H7 (cell line): ENCODE results near the gene MIA2. TPM values are rescaled to one million over a fixed set of nuclear protein-coding genes. Genes with fewer than 3 reads are reported as not detected.

Experiments used
- DNase-seq: peaks from one replicate; pipeline ENCODE4 v3.0.0; 2012
- H3K27me3 ChIP-seq: 2 replicates; pipeline ENCODE4 v1.6.0; 2011; ENCODE audit warnings: mild to moderate bottlenecking, low read length; ENCODE audit not compliant: control insufficient read depth, insufficient read depth
- H3K36me3 ChIP-seq: replicated peaks from 2 replicates; pipeline ENCODE4 v1.5.1; 2011; ENCODE audit warnings: low read length; ENCODE audit not compliant: control insufficient read depth, insufficient read depth
- H3K4me3 ChIP-seq: 2 replicates; pipeline ENCODE4 v1.5.1; 2011; ENCODE audit warnings: low read depth, mild to moderate bottlenecking, control low read depth, low read length, moderate library complexity; ENCODE audit not compliant: insufficient read depth
- total RNA-seq: library from RNA; depleted of rRNA; stranded (reverse); fragments of >200 nt; shearing (Covaris generic); gene quantifications from 2 replicates; pipeline ENCODE4 v1.2.3, GENCODE V29; 2014

MIA2 gene
- total RNA-seq, 1 experiment from 2014 or later = 11.0 TPM

DNA sequence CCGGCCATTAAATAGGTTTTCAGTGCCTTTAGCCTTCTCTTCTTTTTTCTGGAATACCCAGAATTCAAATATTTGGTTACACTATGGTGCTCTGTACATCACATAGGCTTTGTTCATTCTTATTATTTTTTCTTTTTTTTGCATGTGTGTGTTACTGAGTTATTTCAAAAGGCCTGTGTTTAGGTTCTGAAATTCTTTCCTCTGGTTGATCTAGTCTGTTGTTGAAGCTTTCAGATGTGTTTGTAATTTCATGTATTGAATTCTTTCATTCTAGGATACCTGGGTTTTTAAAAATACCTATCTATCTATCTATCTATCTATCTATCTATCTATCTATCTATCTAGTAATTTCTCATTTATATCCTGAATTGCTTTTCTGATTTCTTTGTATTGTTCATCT lies 131.6 kb downstream of the MIA2 start:
- H3K36me3 ChIP-seq = no peaks in the 10 kb centered on the region
- no peak for DNase-seq
- no peaks in the 10 kb centered on the region for H3K27me3 ChIP-seq
- H3K4me3 ChIP-seq = no peak overlapping the region

DNA sequence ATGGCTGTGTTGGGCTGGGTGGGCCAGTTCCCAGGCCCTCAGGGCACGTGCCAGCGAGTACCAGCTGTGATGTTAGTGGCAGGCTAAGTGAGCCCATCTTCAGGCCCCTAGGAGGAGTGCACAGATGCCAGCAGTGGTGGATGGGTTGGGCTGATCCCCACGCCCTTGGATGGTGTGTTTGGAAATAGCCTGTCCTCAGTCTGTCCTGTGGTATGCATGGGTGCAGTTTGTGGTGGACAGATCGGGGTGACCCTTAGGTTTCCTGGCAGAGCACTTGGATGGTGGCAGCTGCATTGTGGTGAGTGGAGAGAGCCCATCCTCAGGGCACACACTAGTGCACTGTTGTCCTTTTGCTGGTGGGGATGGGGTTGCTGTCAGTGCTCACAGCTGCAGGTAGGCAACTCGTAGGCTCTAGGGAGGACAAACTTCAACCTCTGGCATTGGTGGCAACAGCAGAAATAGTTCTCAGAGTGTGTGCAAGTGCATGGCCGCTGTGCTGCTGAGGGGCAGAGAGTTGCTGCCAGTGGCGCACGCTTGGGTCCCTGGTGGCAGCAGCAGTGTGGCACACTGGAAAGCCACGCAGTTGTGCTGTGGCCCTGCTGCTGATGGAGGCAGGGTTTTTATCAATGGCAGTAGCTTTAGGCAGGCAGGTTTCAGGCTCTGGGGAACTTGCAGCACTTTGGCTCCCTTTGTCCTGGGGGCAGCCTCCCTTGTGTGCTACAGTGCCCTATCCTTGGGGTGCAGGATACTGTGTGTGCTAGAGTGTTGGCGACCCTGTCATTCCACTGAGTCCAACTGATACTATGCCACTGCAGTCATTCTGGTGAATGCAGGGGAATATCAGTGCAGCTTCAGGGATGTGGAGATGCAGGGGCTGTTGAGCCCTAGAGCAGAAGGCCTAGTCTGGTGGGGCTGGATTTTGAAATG lies 133.0 kb downstream of the MIA2 start:
- Histone ChIP-seq H3K4me3 (no peak overlapping the region), H3K36me3 (no peaks in the 10 kb centered on the region), H3K27me3 (no peaks in the 10 kb centered on the region)
- no peak for DNase-seq

DNA sequence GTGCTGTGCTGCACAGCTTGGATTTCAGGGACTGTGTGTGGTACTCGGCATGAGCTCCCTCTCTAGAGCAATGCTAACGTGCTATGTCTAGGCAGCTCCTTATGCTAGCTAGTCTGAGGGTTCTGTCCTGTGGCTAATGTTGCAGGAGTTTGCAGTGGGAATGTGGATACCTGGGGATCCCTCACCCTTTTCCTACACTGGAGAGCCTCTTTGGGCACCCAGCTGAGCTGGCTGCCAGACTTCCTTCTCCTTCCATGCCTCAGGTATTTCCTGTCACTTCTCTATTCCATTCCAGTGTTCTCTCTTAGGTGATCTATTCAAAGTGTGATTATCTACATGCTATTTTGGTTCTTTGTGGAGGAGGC lies 133.7 kb downstream of the MIA2 start:
- H3K36me3 ChIP-seq = no peaks in the 10 kb centered on the region
- no peak overlapping the region for H3K4me3 ChIP-seq
- no peaks in the 10 kb centered on the region for H3K27me3 ChIP-seq
- peak; percentile 31 for DNase-seq

DNA sequence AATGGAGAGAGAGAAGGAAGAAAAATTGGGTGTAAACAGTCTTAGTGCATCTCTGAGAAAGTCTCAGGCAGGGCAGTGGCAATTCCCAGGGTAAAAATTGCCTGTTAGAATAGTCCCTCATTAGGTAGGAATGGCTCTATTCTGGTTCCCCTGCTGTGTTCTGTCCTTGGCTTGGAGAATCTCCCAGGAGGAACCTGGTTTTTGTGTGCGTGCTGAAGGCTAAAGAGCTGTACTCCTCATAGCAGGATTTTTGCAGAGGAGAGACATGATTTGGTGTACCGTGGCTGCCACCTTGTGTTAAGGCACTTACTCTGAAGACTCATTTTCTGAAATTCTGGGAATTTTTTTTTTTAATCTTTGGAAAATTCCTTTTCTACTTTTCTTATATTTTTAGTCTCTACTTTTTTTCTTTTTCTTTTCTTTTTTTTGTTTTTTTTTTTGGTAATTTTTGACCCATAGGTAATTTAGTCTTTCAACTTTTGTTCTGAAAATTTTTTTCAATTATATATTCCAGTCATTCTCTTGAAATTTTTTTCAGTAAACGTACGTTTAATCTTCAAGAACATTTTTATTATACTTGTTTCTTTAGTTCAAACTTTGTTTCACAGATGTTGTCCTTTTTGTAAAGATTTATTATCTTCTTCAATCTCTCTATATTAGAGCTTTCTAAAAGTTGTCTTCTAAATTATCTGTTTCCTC lies 134.7 kb downstream of the MIA2 start:
- Histone ChIP-seq H3K4me3 (no peak overlapping the region), H3K27me3 (no peaks in the 10 kb centered on the region), H3K36me3 (no peaks in the 10 kb centered on the region)
- DNase-seq = peak; percentile 69

DNA sequence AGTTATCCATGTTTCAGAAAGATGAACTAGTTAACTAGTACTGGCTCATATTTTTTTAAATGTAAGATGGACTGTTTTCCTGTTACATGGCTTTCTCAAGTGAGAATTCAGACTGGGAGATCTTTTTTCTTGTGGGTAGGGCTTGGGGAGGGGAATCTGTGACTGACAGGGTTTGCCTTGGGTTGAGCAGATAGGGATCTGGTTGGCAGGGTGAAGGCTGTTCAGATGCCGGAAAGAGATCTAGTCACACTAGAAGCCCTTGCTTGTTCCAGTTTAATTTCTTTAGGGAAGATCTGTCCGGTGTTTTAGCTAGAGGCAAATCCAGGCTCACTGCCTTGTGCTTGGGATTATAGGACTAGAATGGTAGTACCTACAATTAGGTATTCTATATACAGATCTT lies 135.3 kb downstream of the MIA2 start:
- peak; percentile 26 for DNase-seq
- Histone ChIP-seq H3K36me3 (no peaks in the 10 kb centered on the region), H3K27me3 (no peaks in the 10 kb centered on the region), H3K4me3 (no peak overlapping the region)

DNA sequence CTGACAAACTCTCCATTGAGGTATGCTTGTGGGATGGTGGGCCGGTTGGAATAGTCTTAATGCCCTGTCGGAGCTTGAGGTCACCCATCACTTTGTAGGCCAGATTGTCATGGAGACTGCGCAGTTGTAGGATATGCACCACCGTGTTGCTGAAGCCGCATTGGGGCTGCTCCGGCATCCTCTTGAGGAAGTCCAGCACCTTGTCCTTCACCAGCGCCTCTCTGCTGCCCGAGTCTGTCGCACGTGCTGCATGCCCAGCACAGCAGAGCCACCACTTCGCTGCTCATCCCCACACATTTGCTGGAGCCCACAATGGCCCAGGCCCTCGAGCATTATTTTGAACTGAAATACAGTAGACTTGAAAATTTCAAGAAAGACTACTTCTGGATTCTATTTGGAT lies 136.7 kb downstream of the MIA2 start:
- DNase-seq = no peak
- Histone ChIP-seq H3K36me3 (no peaks in the 10 kb centered on the region), H3K27me3 (no peaks in the 10 kb centered on the region), H3K4me3 (no peak overlapping the region)

DNA sequence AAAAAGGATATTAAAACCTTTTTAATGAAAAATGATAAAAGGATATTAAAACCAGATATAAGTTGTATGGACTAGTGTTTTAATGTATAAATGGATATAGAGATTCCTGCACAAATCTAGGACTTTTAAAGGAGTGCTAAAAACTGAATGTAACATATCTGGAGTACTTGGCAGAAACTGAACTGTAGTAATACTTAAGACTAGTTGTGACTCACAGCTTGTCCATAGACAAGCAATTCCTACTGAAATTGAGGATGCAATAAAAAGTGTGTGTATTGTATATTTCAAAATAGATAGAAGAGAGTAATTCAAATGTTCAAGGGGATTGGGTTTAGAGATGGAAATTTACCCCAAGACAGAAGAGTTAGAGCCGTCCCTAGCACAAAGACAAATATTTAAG lies 138.9 kb downstream of the MIA2 start:
- H3K27me3 ChIP-seq = no peaks in the 10 kb centered on the region
- no peaks in the 10 kb centered on the region for H3K36me3 ChIP-seq
- H3K4me3 ChIP-seq = no peak overlapping the region
- no peak for DNase-seq

DNA sequence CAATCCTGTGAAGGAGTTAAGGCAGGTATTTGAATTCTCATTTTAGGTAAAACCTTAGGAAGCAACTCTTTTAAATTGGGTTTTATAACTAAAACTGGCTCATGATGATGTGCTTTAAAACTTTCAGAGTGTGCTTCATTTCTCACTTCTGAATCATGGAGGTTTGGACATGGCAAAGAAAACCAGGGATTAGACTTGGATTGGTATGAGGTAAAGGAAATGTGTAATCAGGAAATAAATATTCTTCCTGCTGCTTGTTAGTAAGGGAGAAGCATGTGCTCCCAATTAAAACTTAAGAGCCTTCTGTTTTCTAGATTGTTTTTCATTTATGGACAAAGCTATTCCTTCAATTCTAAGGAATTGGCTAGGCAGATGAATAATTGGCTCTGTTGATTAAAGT lies 141.1 kb downstream of the MIA2 start:
- H3K36me3 ChIP-seq = no peaks in the 10 kb centered on the region
- H3K27me3 ChIP-seq = no peaks in the 10 kb centered on the region
- H3K4me3 ChIP-seq = no peak overlapping the region
- DNase-seq = no peak

DNA sequence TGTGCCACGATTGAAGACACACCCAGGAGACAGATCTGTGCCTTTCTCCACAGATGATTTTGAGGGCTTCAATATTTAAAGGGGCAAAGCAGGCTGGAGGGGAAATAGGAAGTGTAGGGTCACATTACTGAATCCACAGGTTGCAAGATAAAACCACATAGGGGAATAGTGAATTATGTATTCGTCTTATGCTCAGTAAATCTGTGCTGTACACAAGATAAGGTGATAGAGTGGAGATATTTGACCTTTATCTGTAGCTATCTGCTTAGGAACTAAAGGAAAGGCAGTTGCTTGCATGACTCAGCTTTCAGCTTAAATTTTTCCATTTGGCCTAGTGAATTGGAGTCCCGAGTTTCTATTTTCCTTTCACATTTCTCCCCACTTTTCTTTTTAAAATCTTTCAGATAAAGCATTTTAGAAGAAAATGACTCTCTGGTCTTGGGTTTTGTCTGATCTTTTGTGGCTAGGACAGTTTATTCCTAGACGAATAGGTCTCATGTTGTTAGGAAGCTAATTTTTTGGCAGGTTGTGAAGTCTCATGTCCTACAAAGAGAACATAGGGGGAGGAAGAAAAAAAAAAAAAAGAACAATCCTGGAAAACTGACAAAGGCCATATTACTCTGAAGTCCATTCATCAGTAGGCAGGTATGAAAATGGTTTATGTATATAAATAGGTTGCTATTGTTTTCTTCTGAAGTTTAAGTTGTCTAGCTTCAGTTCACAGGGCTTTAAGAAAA lies 143.1 kb downstream of the MIA2 start:
- no peak for DNase-seq
- Histone ChIP-seq H3K36me3 (no peaks in the 10 kb centered on the region), H3K27me3 (no peaks in the 10 kb centered on the region), H3K4me3 (no peak overlapping the region)

DNA sequence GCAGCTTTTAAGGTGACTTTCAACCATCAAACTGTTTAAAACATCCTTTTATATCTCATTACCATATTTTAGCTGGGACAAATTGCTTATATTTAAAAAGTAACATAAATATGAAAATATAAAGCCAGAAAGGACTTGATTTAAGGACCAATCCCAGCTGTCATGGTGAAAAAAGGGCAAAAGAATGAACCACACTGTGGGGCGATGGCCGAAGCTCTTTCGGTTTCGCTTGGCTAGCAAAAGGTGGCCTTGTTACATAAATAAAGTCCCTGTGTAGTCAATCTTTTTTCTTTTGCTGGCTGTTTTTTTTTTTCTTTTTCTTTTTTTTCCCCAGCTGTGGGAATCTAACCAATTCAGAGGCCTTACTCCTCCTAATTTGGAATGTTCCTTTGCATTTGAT lies 147.7 kb downstream of the MIA2 start:
- DNase-seq = no peak
- H3K27me3 ChIP-seq = no peaks in the 10 kb centered on the region
- no peaks in the 10 kb centered on the region for H3K36me3 ChIP-seq
- no peak overlapping the region for H3K4me3 ChIP-seq

DNA sequence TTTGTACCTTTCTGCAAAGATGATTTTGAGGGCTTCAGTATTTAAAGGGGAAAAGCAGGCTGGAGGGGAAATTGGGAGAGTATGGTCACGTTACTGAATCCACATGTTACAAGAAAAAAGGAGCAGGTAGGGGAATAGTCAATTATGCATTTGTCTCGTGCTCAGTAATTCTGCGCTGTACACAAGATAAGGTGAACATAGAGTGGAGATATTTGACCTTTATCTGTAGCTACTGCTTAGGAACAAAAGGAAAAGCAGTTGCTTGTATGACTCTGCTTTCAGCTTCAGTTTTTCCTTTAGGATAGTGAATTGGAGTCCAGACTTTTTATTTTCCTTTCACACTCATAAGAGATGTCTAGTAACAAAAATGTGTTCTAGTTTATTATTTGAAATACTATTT lies 148.7 kb downstream of the MIA2 start:
- DNase-seq = no peak
- no peaks in the 10 kb centered on the region for H3K27me3 ChIP-seq
- H3K36me3 ChIP-seq = no peaks in the 10 kb centered on the region
- no peak overlapping the region for H3K4me3 ChIP-seq

DNA sequence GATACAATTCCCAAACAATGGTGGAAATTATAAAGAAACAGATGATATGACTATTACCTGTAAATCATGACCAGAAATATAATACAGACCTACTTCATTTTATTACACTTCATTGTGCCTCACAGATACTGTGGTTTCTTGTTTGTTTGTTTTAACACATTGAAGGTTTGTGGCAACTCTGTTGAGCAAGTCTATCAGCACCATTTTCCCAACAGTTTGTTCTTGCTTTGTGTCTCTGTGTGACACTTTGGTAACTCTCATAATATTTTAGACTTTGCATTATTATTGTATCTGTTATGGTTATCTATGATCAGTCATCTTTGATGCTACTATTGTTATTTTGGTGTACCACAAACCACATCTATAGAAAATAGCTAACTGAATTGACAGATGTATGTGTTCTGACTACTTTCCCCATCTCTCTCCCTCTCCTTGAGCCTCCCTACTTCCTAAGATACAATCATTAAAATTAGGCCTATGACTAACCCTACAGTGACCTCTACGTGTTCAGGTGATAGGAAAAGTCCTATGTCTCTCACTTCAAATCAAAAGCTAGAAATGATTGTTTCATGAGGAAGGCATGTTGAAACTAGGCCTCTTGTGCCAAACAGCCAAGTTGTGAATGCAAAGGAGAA lies 149.4 kb downstream of the MIA2 start:
- Histone ChIP-seq H3K4me3 (no peak overlapping the region), H3K27me3 (no peaks in the 10 kb centered on the region), H3K36me3 (no peaks in the 10 kb centered on the region)
- no peak for DNase-seq

DNA sequence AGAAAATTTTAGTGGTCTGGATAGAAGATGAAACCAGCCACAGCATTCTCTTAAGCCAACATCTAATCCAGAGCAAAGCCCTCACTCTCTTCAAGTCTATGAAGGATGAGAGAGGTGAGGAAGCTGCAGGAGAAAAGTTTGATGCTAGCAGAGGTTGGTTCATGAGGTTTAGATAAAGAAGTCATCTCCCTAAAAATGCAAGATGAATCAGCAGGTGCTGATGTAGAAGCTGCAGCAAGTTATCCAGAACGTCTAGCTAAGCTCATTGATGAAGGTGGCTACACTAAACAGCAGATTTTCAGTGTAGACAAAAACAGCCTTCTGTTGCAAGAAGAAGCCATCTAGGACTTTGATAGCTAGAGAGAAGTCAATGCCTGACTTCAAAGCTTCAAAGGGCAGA lies 150.0 kb downstream of the MIA2 start:
- Histone ChIP-seq H3K27me3 (no peaks in the 10 kb centered on the region), H3K4me3 (no peak overlapping the region), H3K36me3 (no peaks in the 10 kb centered on the region)
- no peak for DNase-seq

DNA sequence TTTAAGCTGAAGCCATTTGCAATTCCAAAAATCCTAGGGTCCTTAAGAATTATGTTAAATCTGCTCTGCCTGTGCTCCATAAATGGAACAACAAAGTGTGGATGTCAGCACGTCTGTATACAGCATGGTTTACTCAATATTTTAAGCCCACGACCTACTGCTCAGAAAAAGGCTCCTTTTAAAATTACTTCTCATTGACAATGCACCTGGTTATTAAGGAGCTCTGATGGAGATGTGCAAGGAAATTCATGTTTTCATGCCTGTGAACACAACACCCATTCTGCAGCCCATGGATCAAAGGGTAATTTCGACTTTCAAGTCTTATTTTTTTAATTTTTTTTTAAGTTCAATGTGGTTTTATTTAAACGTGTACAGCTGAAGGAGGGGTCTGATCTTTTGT lies 150.5 kb downstream of the MIA2 start:
- Histone ChIP-seq H3K36me3 (no peaks in the 10 kb centered on the region), H3K27me3 (no peaks in the 10 kb centered on the region), H3K4me3 (no peak overlapping the region)
- DNase-seq = no peak
